DND-41 (cell line): ENCODE results near the gene PACS1.

Experiments used
- CTCF ChIP-seq: IDR thresholded peaks from 2 replicates; pipeline ENCODE4 v1.5.1; 2012; ENCODE audit warnings: borderline replicate concordance, low read length, moderate library complexity, mild to moderate bottlenecking; ENCODE audit not compliant: poor library complexity, severe bottlenecking; ENCODE audit errors: extremely low read depth
- EZH2 ChIP-seq: IDR thresholded peaks from 3 replicates; pipeline ENCODE4 v1.6.1; 2012; ENCODE audit warnings: borderline replicate concordance, low read depth, mild to moderate bottlenecking, moderate library complexity, low read length, inconsistent platforms; ENCODE audit not compliant: severe bottlenecking

DNA sequence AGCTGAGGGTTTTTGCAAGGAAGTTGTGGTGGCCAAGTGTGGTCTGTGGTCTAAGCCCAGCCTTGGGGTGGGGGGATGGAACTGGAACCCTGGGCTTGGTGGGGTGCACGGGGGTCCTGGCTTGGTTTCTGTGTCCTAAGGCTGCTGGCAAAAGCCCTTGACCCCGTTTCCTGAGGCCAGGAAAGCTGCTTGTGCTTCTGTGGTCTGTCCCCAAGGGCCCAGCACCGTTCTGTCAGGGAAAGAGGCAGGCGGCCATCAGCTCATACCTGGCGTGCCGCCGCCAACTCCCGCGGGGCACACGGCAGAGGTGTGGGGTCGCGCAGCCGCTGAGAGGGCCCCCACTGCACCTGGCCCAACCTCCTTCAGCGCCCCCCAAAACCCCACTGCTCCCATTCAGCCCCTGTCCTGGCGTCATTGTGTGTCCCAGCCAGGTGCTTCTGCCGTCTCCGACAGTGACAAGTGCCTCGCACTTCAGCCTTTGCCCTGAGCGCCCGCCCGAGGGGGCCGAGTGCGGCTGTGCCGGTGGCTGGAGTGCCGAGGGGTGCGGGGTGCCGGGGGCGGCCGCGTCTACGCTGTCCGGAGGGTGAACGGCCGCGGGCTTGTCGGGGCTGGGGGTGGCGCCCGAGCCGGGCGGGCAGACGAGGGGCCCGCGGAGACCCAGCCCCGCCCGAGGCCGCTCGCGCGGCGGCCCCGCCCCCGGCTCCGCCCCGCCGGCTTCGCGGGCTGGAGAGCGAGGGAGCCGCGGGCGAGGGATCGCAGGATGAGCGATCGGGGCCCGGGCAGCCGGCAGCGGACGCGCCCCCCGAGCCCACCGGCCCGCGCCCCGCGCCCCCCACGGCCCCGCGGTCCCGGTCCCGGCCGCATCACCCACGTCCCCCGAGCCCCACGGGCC is 207.6 kb downstream of the PACS1 start, which contains the start of gene CNIH2:
- TF ChIP-seq CTCF (no peak), EZH2 (no peak)
